GM18858 (cell line): ENCODE data around the gene DGKH.
"Not testable (repeated sequence)": the region's sequence is repeated elsewhere in the genome, so short reads cannot be mapped to it uniquely, and the experiment has no call there.

Source experiments
- ATAC-seq: cut with Tn5 transposase; IDR thresholded peaks from one replicate; pipeline ENCODE4 v1.9.1; 2021; ENCODE audit not compliant: unreplicated experiment

Gene DGKH

GRCh38 chr13:42071672-42072419 lies 23.4 kb downstream of the DGKH start:
- no peak for ATAC-seq

DNA sequence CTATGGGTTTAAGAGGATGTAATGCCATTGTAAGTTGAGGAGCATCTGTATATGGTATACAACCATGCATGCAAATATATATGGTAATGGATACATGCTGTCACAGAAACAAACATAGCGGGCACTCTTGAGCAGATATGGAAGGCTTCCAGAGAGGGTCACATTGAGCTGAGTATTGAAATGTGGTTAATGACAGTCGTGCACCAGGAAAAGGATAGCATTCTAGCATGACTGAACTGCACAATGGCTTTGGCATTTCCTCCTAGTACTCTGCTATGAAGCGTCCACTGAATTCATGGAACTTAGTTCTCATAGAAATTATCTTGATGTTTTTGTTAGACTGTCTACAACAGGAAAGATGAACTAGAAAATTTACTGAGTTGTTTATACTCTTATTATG lies 25.2 kb downstream of the DGKH start:
- ATAC-seq = no peak

- no peak for ATAC-seq
These were observed 27.1 kb downstream of the DGKH start for GRCh38 chr13:42075517-42075916.

GRCh38 chr13:42076309-42076713 lies 27.9 kb downstream of the DGKH start:
- ATAC-seq = no peak

GRCh38 chr13:42078128-42078808 lies 29.8 kb downstream of the DGKH start:
- no peak for ATAC-seq

DNA sequence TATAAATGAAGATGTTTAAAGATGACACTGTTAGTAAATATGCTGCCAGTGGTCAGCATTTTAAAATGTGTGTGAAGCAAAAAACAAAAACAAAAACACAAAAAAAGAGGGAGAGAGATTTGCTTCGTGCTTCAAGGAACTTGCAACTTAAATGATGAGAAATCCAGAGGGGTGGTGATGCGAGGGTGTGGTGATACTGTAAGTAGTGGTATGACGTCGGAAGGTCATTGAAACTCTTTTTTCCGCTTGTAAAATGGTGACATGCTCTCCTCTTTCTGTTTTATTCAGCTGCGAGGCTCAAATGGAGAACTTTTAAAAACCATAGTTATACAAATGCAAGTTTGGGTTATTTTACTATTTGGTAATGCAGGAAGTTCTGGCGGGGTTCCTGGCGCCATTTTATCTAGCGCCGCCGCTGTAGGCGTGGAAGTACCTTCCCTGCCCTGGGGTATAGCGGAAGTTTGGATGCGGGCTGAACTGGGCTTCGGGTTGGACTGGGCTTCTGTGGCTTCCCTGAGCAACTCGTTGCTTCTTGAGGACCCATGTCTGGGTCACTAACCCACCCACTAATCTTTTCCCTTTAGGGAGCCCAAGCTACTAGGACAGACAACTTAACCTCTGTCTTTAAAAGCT lies 34.8 kb downstream of the DGKH start:
- no peak for ATAC-seq

DNA sequence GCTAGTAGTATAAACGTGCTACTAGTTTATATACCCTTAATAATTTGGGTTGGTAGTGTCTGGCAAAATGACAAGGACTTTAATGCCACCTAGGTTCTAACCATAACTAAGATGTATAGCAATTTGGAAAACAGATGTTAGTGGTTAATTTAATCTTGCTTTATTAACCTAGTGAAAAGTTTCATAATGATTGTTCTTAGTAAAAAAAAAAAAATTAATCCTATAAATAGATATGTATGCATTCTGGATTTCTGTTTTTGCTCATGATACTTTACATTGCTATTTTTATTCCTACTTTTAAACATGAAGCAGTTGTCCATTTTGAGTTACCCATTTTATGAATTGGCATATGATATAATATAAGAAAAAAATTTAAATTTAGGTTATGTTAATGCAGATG lies 36.3 kb downstream of the DGKH start:
- ATAC-seq = no peak

DNA sequence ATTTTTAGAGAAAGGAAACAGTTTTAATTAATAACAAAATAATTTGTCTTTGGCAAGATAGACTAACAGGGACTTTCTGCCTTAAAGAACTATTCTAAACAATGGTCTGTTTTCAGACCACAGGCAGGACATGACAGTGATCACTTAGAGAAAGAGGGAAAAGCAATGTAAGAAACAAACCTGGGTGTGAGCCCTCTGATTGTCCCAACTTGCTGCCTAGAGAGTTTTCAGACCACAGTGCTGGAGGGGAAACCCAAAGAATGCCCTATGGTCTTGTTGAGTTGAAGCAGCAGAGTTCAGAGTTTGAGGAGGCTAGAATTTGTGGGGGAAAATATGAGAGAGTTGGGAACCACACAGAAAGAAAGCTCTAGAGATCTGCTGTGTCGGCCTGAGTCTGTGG lies 38.1 kb downstream of the DGKH start:
- no peak for ATAC-seq

GRCh38 chr13:42094516-42095040 lies 46.1 kb downstream of the DGKH start:
- no peak for ATAC-seq

GRCh38 chr13:42096222-42096621 lies 47.8 kb downstream of the DGKH start:
- not testable (repeated sequence) for ATAC-seq

- no peak for ATAC-seq
These were observed 51.7 kb downstream of the DGKH start for GRCh38 chr13:42099962-42100675.

GRCh38 chr13:42100960-42101359 lies 52.5 kb downstream of the DGKH start:
- no peak for ATAC-seq

DNA sequence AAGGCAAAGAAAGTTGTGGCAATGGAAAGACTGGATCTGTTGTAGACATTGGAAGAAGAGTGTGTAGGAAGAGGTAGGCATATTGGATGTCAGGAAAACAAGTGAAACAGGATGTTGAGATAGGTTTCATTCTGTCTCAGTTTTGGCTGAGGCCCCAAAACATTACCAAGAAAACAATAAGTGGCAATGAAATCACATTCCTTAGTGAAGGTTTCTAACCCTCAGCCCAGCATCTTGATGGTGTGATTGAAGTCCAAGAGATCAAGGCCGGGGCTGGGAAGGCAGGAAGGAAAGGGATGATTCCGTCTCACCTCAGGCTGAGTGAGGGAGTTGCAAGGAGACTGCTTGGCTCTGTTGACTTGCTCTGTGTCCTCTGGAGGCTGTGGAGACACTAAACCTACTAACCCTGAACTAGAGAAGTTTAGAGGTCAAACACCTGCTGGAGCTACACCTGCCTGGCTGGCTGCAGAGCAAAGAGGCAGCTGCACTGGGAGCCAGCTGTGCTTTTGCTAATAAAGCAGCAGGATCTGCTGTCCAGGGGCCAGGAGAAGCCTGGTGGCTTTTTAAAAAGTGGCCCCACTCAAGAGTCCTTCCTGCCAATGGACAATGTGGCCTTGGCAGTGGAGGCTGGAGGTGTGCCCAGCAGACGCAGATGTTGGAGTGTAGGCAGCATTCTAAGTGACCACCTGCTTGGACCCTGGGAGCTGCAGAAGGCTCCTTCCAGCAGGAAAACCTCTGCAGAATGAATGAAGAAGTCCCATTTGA lies 53.6 kb downstream of the DGKH start:
- no peak for ATAC-seq

GRCh38 chr13:42102961-42103865 lies 54.8 kb downstream of the DGKH start:
- ATAC-seq = no peak

GRCh38 chr13:42106998-42107397 lies 58.5 kb downstream of the DGKH start:
- ATAC-seq = no peak

DNA sequence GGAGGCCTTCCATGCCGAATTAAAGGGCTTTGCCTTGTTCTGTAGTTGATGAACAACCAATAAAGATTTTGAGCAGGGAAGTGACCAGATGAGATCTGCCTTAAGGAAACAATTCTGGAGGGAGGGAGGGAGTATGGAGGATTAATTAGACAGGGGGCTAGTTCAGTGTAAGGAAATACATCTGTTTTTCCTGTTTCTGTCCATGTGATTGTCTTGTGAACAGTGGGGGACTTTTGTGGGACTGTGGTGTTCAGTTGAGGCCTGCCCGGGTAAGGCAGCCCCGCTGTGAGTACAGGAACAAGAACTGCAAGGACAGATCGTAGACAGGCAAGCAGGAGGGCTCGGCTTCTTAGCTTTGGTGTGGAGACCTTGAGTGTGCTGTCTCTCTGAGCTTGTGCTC lies 59.0 kb downstream of the DGKH start:
- ATAC-seq = no peak

DNA sequence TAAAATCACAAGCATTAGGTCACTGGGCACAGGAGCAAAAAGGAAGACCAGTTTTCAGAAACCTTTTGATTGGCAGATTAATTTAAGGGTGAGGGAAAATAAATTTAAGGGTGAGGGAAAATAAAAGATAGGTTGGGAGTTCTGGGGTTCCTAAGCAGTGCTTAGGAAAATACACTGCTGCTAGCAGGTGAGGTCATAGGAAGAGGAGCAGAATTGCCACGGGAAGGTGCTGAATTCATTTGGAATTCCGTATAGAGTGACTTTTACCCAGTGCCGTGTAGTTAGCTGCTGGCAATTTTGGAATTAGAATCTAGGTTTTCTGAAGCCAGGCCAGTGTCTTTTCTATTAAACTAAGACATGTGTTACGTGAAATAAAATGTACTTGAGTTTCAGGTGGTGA lies 59.8 kb downstream of the DGKH start:
- ATAC-seq = no peak

DNA sequence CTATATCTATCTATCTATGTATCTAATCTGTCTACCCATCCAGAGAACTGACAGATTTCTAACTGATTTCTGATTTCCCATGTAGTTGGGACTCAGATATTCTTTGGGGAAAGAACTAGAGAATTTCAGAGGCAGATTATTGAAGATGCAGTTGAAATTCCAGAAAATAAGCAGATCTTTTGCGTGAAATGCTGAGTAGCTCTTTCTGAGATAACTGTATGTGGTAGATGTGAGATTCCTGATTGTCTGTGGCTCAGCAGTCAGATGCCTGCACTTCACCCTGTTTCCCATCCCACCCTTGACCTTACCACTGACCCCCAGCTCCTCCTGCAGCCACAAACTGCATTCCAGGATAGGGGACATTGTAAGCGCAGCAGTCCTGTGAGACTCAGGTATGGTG lies 61.5 kb downstream of the DGKH start:
- ATAC-seq = no peak

GRCh38 chr13:42110410-42111155 lies 62.1 kb downstream of the DGKH start:
- ATAC-seq = peak; percentile 56
